IMR-90 (cell line): ENCODE results near the gene ELANE.

ENCODE experiments used
- BHLHE40 ChIP-seq: fragments of 150-350 bp; IDR thresholded peaks from 2 replicates; pipeline ENCODE4 v1.6.1; 2016; ENCODE audit warnings: mild to moderate bottlenecking, low read depth, low read length
- CTCF ChIP-seq: conservative IDR thresholded peaks from 2 replicates; pipeline ENCODE4 v1.5.1; 2012; ENCODE audit warnings: mild to moderate bottlenecking, low read depth, low read length, improper control_type of control experiment
- FOS ChIP-seq: fragments of 150-350 bp; IDR thresholded peaks from 2 replicates; pipeline ENCODE4 v1.6.1; 2016; ENCODE audit warnings: low read depth, low read length
- POLR2A ChIP-seq: IDR thresholded peaks from 2 replicates; pipeline ENCODE4 v1.6.1; 2012; ENCODE audit warnings: mild to moderate bottlenecking, low read depth, low read length
- RAD21 ChIP-seq: IDR thresholded peaks from 2 replicates; pipeline ENCODE4 v1.6.1; 2012; ENCODE audit warnings: low read length, improper control_type of control experiment
- RCOR1 ChIP-seq: IDR thresholded peaks from 2 replicates; pipeline ENCODE4 v1.6.1; 2012; ENCODE audit warnings: mild to moderate bottlenecking, low read length, improper control_type of control experiment; ENCODE audit not compliant: insufficient replicate concordance
- SMC3 ChIP-seq: fragments of 150-350 bp; IDR thresholded peaks from 2 replicates; pipeline ENCODE4 v1.6.1; 2016; ENCODE audit warnings: low read depth, mild to moderate bottlenecking, antibody characterized with exemption, low read length, moderate library complexity

DNA sequence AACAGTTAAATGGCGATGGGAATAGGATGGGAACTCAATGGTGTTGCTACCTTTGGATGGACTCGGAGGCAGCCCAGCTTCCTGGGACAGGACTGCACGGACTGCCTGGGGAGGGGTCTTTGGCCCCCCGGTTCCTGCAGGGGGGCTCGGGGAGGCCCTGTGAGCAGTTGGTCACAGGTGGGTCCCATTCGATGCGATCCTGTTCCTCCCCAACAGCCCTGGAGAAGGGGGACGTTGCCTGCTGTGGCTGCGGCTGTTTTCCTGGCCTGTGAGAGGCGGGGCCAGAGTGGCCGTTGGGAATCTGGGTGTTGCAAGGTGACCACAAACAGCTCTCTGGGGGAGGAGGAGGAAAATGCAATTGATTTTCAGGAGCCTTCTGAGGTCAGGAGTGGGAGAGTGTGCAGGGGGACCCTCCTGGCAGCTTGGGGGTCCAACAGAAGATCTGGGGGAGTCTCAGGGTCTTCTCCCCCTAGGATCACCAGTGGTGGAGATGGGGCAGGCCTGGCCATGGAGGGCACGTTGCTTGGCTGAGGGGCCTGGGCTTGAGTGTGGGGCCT, 28.5 kb upstream of the ELANE start:
- no peak for TF ChIP-seq CTCF
- no peak for TF ChIP-seq RAD21
- no peak for TF ChIP-seq RCOR1
- TF ChIP-seq POLR2A = no peak
- TF ChIP-seq FOS = no peak
- no peak for TF ChIP-seq SMC3
- TF ChIP-seq BHLHE40 = no peak
